GM18498 (cell line): ENCODE measurements around the gene ROBO4.
A peak's percentile ranks its signal among the peaks of the same experiment; 100 is the strongest.

Source experiments
- ATAC-seq: cut with Tn5 transposase; IDR thresholded peaks from one replicate; pipeline ENCODE4 v1.9.1; 2021; ENCODE audit warnings: mild to moderate bottlenecking, moderate library complexity; ENCODE audit not compliant: unreplicated experiment

ROBO4 gene

DNA sequence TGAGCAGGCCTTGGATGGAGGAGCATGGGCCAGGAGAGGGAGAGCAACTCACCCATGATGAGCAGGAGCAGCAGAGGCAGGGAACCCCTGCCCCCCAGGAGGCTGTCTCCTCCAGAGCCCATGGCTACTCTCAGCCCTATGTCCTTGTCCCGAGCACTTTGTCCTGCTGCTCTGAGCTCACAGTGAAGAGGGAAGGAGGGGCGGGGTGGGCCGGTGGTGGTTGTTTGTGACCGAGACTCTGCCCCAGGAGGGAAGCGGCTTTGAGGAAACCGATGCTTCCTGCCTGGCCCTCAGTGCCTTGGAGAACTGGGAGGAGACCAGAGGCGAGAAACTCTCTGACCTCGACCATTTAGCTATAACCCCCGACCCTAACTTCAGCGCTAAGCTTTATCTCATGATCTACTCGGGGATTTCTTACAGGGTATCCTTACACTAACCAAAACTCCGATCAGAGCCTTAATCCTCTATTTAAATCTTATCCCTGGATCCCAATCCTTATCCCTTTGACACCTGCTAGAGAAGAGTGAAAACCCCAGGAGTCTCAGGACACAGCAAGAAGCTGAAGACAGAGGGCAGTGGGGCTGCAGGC, at the start of gene ROBO4:
ROBO4 (minus strand) TSS at position 192 of the 589 bp plus-strand sequence; CDS start at position 122, 70 bp downstream.
- ATAC-seq = no peak

DNA sequence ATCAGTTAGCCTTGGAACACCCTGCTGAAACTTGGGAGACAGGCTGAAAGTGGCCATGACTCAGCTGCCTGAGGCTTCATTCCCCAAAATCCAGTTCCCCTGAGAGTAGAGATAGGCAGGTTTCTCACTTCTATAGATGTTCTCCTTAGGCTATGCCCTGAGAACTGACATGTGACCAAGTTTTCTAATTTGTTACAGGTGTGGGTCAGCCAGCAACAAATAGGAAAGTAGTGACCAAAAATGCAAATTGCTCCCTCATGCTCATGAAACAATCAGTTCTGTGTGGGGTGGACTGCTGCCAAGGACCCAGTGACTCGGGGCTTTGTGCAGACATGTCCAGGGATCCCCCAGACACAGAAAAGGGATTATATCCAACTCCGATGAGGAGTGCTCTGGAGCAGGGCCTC, 49.1 kb upstream of the ROBO4 start:
- ATAC-seq = no peak

DNA sequence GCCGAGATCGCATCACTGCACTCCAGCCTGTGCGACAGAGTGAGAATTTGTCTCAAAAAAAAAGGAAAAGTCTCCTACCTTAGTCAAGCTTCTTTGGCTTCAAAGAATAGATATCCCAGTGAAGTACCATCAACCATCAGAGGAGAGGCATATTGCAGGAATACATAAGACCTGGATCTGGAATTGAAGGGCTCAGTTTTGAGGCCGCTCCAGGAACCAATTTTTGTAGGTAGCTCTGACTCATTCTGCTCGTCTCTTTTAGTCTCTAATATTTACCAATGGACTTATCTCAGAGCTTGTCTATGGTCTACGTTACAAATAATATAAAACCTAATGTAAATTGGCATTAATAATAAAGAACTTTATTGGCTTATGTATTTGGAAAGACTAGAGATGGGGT, 48.2 kb upstream of the ROBO4 start:
- ATAC-seq = no peak

DNA sequence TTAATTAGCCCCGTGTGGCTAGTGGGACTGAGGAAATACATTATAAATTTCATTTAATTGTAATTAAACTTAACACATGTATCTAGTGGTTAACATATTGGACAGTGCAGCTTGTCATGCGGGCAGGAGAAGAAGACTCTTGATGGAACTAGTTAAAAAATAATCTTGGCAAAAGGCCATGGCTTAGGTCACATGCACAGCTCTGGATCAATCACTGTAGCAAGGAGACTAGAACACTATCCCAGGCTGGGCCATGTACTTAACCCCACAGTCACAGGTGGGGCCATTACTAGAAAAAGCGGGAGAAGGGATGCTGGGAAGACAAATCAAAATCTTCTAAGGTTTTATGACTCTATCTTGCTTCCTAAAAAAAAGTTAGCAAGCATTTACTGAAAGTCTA, 46.9 kb upstream of the ROBO4 start:
- no peak for ATAC-seq

DNA sequence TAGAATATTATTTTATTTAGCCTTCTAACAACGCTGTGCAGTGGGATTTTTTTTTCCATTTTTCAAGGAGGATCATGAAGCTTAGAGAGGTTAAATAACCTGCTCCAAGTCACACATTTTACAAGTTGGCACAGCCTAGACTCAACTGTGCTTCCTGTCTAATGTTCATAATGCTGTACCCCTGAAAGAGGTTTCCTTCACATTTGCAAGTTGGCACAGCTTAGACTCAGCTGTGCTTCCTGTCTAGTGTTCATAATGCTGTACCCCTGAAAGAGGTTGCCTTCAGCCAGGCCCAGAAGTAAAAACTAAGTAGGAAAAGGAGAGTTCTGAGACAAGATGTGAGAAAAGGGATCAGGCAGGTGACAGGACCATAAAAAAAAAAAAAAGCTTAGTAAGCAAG, 46.1 kb upstream of the ROBO4 start:
- no peak for ATAC-seq

DNA sequence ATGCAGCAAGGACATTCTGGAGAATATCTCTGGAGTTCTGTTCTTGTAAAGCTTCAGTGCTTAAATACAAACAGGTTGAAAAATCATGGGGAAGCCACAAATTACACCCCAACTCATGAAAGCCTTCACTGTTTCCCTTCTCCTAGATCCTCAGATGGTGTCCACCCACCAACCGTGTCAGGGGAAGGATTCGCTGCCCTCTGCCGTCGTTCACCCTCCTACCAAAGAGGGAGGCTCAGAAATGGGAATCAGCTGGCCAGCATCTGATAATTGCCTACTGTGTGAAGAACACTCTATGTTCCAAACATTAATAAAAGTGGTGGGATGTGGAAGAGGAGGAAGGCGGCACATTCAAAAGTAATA, 45.6 kb upstream of the ROBO4 start:
- ATAC-seq = no peak

DNA sequence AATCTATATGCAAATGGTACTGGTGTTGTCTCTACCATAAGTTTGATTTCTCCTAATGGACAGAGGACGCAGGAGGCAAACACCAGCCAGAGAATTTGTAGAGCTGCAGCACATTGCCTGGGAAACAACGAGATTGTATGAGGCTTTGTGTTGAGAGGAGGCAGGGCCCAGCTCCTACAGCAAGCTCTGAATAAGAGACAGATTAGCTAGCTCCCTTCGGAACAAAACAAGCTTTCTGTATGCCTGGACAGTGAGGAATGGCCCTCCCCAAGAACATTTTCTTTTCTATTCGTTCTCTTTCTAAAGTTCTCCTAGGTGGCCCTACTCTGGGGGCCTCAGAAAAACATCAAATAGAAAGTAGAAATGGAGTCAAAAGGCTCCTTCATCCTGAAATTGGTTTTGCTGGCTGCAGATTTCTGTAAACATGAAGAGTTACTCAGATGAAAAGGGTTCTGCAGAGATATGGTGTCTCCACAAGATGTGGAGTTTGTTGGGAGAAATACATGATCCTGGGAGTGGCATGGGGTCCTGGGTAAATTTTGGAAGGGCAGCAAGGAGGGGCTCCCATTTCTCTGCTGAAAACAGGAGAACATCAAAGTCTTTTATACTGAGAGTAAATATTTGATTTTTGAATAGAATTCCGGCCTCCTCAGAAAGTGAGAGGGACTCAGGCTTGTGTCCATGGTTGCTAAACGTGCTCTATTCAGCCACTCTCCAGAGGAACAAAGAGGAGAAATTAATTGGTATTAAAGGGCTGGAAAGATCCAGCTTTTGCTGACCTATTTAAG, 45.0 kb upstream of the ROBO4 start:
- ATAC-seq = no peak

DNA sequence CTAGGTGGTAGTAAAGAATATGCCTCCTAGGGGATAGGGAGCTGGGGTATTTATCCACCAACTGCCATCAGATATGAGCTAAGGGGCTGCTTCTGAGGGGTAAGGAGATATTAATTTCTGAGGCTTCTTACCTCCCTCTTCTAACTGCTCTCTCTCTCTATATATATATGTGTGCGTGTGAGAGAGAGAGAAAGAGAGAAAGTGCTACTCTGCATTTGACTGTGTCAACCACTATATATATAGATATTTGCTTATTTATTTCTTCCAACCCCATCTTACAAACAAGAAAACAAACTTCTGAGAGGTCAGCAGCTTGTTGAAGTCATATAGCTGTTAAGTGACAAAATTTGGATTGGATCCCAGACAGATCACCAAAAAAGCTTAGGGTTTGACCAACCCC, 44.0 kb upstream of the ROBO4 start:
- no peak for ATAC-seq

DNA sequence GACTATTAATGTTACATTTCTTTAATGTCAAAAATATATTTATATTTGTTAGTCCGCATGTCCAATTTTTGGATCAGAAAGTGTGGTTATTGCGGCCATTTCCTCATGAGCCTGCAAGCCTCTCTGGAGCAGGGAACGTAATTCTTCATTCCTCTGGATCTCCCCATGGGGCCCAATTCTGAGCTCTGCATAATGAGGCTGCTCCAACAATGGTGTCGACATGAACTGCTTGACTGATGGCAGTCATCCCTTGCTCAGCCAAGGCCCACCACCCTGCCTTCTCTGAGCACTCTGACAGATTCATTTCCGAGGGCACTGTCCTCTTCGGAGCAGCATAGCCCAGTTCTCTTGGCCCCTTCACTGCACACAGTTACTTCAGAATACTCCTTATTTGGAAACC, 41.3 kb upstream of the ROBO4 start:
- no peak for ATAC-seq

DNA sequence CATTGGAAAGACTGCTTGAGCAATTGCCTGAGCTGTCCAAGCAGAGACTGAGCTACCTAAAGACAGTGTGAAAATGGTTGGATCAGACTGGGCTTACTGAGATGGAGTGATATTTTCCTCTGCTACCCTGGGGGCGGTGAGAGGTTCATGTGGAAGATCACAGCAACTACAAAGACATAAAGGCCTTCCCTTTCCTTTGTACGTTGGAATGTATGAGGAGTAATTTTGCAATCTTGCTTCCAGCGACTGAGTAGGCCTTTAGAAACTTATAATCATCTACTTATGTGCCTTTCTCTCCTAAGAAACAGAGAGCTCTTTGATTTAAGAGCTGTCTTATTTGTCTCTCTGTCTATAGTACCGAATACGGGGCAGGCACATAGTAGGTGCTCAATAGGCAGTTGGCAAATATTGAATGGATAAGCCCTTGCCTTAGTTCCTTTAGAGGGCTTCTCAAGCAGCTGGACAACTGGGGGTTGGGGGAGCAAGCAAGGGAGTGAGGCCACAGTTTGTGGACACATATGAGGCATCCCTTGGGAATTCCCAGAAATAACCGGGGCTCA, 40.6 kb upstream of the ROBO4 start:
- ATAC-seq = no peak

DNA sequence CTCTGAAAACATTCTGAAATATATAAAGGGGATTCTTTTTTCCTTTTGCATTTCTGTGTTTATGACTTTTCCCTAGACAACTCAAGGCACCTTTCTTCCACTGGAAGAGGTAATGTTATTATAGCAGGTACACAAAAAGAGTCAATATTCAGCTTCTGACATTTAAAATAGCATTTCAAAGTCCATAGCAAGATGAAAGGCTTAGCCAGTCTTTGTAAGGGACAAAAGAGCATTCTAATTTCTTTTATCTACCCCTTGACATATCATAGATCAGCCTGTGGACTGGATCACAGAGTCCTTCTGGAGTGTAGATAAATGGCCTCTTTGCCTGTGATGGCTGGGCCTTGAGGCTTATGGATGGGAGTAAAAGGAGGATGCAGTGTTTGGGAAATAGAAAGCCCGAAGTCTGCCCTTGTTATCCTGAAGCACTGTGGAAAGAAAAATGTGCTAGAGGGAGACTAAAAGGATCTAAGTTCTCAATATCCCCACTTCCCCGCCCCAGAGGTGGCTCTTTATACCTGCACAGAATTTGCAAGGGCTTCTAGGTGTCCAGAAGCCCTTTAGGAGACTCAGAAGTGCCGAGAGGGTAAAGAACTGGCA, 39.8 kb upstream of the ROBO4 start:
- ATAC-seq = no peak

DNA sequence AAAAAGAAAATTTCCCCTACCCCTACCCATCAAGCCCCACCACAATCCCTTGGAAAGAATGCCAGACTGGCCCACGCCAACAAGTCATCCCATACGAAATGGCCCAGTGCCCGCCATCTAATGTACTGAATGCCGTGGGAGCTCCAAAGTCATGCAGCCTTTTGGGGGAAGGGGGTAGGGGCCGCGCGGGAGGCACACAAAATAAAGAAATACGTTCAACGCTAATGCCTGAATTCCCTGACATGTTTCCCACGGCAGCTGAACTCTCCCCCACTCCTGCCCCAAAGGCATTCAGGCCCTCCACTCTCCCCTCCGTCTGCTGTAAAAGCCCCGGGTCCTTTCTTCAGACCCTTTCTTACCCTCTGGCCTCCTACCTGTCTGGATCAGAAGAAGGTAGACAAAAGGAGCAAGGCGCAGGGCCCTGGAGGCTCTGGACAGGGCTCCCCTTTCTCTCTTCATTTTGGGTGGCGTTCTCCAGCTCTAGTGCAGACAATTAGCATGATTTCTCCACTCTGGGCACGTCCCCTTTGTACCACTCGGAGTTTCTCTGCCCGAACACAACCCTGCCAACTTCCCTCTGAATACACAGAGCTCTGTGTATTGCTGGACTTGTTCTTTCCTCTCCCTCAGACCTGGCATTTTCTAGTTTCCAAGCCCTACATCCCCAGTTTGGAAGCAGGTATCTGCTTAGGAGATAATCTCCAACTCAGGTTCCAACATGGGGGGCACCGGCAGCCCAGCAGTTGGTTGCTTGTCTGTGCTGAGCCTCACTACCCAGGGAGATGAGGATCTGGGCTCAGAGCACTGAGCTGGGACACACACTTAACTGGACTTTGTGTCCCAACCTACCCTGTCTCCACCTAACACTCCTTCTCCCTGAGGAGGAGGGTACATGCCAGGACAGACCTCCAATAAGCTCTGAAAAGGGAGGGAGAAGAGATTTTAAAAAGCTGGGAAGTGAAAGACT, 38.2 kb upstream of the ROBO4 start, which contains the start of gene HEPACAM:
HEPACAM (minus strand) TSS at position 500 of the 967 bp plus-strand sequence; CDS start at position 459, 41 bp downstream.
- ATAC-seq = no peak

DNA sequence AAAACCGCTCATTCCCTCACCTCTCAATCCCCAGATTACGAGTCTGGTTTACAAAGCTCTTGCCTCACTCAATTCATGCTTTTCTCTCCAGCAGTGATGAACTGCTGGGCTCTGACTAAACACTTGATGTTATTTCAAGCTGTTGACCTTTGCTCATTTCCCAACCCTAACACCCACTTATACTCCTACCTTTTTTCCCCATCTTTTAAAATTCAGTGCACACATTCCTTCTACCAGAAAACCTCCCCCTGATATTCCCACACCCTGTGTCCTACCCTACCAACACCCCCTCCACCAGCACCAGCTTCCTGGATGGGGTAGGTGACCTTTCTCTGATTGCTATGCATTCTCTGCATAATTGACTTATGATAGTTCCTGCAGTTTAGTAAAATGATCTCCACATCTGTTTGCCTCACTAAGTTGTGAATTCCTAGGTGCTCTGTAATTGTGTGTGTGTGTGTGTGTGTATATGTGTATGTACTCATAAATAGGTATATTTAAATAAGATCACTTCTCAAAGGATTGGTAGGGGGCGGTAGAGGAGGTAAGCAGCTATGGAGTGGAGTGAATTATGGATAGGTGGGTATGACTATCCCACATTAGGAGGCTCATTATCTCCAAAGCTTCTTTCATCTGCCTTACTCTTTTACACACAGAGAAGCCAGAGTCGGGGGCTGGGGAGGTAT, 37.3 kb upstream of the ROBO4 start:
- no peak for ATAC-seq

DNA sequence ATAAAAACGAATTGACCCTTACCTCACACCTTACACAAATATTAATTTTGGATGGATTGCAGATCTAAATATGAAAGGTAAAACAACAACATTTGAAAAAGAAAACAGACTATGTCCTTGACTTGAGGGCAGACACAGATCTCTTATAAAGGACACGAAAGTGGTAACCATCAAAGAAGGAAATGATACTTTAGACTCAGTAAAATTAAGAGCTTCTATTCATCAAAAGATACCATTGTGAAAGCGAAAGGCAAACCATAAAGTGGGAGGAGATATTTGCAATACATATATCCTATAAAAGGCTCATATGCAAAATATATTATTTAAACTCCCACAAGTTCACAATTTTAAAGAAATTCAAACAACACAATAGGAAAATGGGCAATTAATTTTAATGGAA, 33.1 kb upstream of the ROBO4 start:
- peak; percentile 88 for ATAC-seq

DNA sequence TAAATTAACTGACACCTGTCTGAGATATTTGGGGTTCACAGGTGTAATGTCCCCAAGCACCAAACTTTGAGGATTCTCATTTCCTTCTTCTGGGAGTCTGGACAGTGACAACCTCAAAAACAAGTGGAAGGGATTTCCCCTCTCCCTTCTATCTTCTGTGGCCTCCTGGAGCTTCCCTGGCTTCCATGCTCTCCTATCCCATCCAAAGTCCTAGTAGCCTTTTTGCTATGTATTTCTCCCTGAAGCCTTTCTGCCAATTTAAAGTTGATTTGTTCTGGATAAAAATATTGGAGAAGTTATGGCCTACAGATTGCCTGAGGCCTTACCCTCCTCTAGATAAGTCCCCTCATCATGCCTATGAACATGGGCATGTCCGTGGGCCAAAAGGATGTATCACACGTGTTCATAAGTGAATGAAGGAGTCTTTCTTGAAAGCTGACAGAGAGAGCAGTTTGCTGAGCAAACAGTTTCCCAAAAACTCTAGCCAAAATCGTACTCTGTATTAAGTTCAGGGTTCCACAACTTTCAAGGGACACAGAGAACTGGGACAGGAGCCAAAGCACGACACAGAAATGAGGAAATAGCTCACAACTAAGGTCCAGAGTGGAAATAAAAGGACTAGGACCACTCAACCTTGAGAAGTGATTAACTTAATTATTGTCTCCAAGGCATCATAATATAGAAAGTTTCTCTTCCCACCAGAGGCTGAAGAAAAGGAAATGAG, 31.4 kb upstream of the ROBO4 start:
- ATAC-seq = no peak

DNA sequence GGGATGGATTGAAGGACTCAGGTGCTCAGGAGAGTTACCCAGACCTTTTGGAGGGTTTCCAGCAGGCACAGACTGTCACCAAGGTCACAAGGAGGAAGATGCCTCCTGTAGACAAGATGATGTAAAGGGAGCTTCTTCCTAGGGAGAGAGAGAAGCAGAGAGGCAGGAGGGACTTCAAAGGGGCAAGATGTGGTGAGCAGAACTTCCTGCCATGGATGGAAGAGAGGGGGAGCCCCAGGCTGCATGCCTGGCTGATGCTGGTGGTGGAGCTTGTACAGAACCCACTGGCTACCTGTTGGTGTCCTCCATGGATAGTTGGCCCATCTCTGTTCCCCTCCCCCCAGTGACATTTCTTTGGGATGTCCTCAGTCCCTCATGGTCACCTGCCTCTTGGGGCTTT, 25.6 kb upstream of the ROBO4 start:
- ATAC-seq = no peak

DNA sequence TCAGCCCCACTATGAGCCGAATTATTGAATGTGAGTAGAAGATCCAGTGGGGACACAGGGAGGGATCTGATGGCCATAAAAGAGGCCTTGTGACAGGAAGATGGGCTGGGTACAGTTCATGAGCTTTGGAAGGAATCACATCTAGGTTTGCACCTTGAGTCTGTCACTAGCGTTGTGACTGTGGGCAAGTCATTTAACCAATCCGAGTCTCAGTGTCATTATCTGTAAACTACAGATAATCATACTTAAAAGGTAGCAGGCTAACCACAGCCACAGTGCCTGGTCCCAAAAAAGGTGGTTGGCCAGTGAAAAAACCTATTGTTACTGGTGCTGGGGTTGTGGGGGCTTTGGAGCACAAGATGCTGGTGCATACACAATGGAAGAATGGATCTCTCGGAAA, 25.2 kb upstream of the ROBO4 start:
- no peak for ATAC-seq

DNA sequence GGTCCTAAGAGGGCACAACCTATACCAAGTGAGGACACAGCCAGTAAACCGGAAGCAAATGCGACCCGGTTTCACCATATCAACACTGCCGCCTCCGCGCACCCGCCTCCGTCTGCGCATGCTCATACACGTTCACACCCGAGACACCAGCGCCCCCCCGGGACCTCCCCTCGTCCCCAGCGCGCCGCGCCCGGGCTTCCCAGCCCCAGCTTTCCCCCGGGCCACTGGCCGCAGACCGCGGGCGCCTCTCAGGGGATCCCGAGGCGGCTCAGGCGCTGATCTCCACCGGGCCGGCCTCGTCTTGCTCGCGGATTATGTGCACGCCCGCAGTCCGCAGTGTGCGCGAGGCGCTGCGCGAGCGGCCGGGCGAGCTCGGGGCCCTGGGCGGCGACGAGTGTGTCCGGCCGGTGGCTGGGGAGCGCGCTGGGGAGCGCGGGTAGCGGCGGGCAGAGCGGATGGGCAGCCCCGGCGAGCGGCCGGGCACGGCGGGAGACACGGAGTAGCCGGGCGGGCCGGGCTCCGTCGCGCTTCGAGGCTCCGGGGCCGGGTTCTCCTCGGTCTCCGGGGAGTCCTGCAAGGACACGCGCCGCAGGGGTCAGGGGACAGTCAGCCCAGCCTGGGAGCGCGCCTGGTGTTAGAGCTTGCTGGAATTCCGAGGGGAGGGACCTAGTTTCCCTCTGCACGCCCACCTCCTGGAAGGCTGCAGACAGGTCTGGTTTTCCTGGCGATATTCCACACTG, 23.4 kb upstream of the ROBO4 start:
- peak; percentile 68 for ATAC-seq

DNA sequence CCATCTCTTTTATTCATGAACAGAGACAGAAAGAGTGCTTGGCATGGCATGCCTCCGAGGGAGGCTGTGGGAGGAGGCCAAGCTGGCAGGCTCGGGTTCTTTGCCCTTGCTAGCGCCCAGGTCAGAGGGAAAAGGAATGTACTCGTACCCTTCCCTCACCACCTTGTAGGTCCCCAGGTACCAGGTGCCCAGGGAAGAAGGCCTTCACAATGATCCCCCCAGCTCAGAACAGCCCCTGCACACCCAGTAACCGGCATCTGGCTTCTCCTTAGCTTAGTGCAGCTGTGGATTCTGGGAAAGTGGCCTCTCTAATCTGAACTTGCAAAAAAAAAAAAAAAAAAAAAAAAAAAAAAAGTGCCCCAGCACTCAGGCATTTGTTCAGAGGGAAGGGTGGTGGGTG, 22.7 kb upstream of the ROBO4 start:
- ATAC-seq = no peak
